Stimulated activated CD8-positive, alpha-beta memory T cell treated with anti-CD3 and anti-CD28 coated beads, Interleukin-15, amount 100 ng/mL, for 4 hours (primary cell): Measurements from ENCODE around the gene SLC14A1.

Source experiments
- DNase-seq, 2 donors: peaks; one replicate each; pipeline ENCODE4 v3.0.0-alpha.2; 2020; ENCODE audit warnings: low read depth in 2 of 2

The SLC14A1 gene

DNA sequence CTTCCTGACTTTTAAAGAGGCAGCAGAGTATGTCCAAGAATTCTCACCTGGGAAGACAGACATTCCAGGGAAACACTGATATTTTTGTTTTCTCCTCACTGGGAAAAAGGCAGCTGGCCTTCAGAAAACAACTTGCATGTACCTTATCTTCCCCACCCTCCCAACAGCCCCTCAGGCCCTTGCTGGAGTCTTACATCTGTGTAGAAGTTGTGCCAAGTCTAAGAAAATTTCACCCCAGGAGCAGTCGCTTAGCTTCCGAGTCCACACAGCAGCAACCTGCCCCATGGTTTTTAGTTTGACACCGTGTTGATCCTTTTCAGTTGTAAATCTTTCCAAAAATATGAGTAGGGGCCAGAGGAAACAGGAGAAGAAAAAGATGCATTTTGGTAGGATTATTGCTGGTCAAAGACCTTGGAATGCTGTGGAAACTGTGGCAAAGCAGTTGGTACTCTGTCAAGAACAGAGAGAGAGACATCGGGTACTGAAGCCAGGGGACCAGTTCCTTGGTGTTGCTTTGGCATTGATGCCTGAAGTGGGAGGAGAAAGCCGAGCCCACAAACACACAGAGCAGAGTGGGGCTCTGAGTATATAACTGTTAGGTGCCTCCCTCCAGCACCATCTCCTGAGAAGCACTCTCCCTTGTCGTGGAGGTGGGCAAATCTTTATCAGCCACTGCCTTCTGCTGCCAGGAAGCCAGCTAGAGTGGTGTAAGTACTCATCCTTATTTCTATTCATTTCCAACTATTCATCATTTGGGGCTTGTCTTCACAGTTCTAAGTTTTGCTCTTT is at the start of gene SLC14A1:
Gene SLC14A1 (plus strand): TSS at position 615 of the 789 bp plus-strand sequence. CDS start 6,140 bp downstream, outside the sequence.
- no peak for DNase-seq

DNA sequence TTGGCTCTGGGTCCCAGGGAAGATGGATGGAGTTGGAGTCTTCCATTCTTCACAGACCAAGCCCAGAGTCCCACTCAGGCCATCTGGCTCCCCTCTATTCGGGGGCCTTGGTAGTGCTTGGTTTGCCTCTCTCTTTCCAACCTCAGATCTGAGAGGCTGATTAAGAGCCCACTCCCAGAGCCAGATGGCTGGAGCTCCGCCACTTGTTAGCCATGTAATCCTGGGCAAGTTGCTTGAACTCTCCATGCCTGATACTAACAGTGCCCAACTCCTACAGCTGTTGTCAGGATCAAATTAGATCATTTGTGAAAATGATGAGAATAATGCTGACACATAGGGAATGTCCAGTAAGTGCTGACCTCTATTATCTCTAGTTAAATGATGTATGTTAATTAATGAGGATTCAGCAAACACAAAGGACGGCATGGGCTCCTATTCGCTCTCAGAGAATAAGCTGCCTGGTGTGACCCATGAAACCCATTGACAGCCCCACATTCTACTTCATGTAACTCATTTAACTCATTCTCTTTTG is 46.6 kb upstream of the SLC14A1 start:
- no peak for DNase-seq

- DNase-seq = no peak
Observed at GRCh38 chr18:45678441-45678840, 45.5 kb upstream of the SLC14A1 start.

GRCh38 chr18:45678850-45679249 is 45.1 kb upstream of the SLC14A1 start:
- DNase-seq = no peak

- DNase-seq = no peak
Observed at GRCh38 chr18:45680066-45680690, 43.8 kb upstream of the SLC14A1 start.

- no peak for DNase-seq
Observed at GRCh38 chr18:45682181-45682580, 41.8 kb upstream of the SLC14A1 start.

DNA sequence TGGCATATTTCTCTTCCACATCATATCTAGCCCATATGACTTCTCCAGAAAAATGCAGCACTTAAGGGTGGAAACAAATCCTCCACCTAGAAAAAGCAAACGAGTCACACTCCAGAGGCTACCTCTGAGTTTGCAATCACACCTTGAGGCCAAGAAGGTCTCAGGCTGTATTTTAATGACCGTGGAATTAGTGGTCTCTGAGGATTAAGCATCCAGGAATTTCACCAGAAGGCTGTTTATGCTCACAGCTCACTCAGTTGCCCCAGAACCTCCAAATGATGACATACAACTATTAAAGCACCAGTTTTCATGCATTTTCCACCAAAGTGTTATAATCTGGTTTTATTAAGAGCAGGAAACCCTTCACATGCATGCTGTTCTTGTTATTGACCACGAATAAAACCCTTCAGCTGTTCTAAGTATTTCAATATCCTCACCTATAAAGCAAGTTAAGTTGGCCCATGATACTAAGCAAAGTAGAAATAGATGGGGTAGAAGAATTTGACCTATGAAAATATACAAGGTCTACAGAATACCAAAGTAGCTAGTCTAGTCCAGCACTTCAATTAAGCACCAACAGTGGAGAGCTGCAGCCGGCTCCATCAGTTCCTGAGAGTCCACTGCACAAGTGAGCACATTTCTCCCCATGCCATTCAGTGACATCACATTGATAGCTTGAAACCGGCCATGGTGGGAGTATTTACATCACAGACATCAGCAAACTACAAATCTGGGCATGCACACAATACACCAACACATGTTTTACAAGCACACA is 39.5 kb upstream of the SLC14A1 start:
- DNase-seq = no peak

DNA sequence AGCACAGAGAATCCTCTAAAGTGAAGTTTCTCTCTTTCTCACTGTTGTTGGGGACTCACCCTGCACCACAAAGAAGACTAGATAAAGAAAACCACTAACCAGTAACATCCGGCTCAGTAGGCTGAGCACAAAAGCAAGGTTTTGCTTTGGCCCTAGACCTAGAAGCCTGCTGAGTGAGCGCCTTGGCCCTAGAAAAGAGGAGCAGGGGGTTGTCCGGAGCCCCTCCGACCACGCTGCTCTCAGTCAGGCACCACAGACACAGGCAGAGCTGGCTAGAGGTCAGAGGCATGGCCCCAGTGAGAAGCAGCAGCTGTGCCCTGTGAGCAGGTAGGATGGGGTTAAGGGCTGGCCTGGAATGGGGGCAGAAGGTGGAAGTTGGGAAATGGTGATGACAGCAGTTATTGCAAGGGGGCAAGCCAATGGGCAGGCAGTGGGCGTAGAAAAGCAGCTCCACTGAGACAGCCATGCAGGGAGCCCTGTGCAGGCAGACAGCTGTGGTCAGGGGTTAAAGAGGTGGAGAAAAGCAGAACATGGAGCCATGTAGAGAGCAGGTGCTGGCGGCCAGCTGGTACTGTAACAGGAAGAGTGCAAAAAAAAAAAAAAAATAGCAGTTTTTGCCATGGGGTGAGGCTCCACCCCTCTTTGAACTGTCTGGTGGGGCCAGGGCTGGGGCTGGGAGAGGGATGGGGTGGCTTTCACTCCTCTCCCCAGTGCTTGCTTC is 36.9 kb upstream of the SLC14A1 start:
- DNase-seq = no peak

GRCh38 chr18:45687621-45688020 is 36.4 kb upstream of the SLC14A1 start:
- no peak for DNase-seq

DNA sequence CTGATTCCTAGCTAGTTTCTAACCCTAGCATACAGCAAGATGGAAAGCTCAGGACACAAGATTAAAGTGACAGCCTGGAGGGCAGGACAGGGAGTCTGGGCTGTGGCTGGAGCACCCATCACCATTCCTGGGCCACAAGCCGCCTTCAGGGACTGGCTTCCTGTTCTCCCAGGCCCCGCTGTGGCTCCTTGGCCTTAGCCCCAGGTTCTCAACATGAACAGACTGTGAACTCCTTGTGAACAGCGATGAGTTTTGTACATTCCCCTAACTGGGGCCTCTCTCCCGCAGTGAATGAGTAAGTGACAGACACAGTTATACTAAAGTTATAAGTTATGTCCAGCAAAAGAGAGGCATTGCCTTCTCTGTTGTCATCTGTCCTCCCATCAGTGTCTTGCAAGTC is 35.9 kb upstream of the SLC14A1 start:
- DNase-seq = no peak

DNA sequence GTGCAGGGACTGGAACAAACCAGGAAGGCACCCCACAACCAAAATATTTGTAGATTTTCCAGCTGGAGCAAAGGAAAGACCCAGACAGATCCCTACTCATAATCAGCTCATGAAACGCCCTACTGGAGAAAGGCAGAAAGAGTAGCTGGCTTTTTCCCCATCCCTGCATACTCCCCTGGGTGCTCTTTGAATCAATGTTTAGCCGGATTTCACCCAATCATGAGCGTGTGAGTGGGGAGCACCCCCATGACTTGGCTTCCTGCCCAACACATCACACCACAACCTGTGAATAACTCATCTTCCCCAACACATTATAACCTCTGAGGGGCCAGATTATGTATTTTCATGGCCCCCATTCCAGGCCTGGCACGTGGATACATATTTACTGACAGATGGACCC is 35.1 kb upstream of the SLC14A1 start:
- DNase-seq = peak; percentile 40 to 49

- no peak for DNase-seq
Observed at GRCh38 chr18:45689396-45689795, 34.6 kb upstream of the SLC14A1 start.

GRCh38 chr18:45690975-45691815 is 32.8 kb upstream of the SLC14A1 start:
- DNase-seq = peak in 1 of 2 donors; percentile 35

DNA sequence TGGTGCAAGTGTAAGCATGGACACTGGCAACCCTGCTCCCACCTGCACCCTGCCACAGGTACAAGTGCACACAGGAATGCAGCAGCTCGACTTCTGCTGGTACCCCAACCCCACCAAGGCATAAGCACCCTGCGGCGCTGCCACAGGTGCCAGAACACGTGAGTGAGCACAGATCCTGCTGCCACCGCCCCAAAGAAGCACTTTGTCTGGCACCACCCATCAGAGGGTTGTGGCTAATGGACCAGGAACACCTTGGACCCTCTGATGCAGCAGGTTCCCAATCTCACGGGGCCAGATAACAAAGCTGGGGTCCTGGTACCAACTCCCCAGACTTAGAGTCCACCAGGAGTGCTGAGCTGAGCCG is 32.2 kb upstream of the SLC14A1 start:
- DNase-seq = no peak

GRCh38 chr18:45702708-45703265 is 21.2 kb upstream of the SLC14A1 start:
- DNase-seq = no peak

- DNase-seq = no peak
Observed at GRCh38 chr18:45708831-45709230, 15.2 kb upstream of the SLC14A1 start.

- no peak for DNase-seq
Observed at GRCh38 chr18:45712061-45712460, 11.9 kb upstream of the SLC14A1 start.

- no peak for DNase-seq
Observed at GRCh38 chr18:45713239-45713638, 10.7 kb upstream of the SLC14A1 start.

GRCh38 chr18:45715212-45715780 is 8.7 kb upstream of the SLC14A1 start:
- no peak for DNase-seq

DNA sequence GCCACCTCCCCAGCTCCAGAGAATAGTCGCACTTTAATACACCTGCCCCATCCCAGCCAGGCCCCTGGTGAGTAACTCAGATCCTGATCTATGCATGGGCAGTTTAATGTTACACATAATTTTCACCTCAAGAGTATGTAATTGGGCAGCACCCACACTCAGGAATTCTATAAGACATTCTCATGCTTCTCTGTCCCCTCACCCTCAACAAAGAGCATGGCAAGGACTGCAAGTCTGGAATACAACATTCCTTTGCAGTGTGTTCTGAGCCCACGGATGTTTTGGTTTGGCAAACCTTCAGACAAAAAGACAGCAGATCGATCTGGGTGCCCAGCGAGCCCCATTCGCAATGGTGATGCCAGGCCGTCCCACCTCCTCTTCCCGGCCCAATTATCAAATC is 4.9 kb upstream of the SLC14A1 start:
- DNase-seq = no peak
